ENCODE results near the gene CPNE5. TPM values are rescaled to one million over a fixed set of nuclear protein-coding genes. Genes with fewer than 3 reads are reported as not detected.

The CPNE5 gene
- total and polyA plus RNA-seq, 9 of the 15 experiments (the other 6 are each of a cell fraction or from before 2014, with no cell fraction given), result 0.14 to 1.0 (median 0.46) TPM; not detected in 2

- TF ChIP-seq POLR2A (conservative IDR thresholded peaks at IDR 0.05) (peak; percentile 91), NCOA1 (IDR thresholded peaks at IDR 0.05; ENCODE audit: low read depth) (peak; percentile 86; the same call in 1 of the 2 replicates), CBX8 (IDR thresholded peaks at IDR 0.05; ENCODE audit: borderline replicate concordance, extremely low read depth, low read depth, low read length, poor library complexity, severe bottlenecking) (no peak), ZNF23 (CRISPR knock-in tag; IDR thresholded peaks at IDR 0.05) (no peak), GTF2E2 (tag; IDR thresholded peaks at IDR 0.05) (no peak), CREB3 (tag; conservative IDR thresholded peaks at IDR 0.05; ENCODE audit: low read depth) (no peak), RBM17 (IDR thresholded peaks at IDR 0.05; ENCODE audit: borderline replicate concordance, low read depth, low read length) (no peak), HEY1 (CRISPR knock-in tag; IDR thresholded peaks at IDR 0.05; ENCODE audit: borderline replicate concordance) (peak; percentile 47; the same call in 1 of the 2 replicates), COPS2 (conservative IDR thresholded peaks at IDR 0.05) (no peak), MYC (IDR thresholded peaks at IDR 0.05; ENCODE audit: low read depth, low read length) (peak; percentile 91), MYC (CRISPR knock-in tag; IDR thresholded peaks at IDR 0.05; ENCODE audit: borderline replicate concordance, low read depth) (no peak), HNRNPLL (IDR thresholded peaks at IDR 0.05; ENCODE audit: low read depth, low read length, poor library complexity, severe bottlenecking) (no peak), GATAD2A (IDR thresholded peaks at IDR 0.05) (peak; percentile 79; the same call in 1 of the 2 replicates), ZNF24 (IDR thresholded peaks at IDR 0.05) (peak; percentile 72), KLF13 (tag; IDR thresholded peaks at IDR 0.05; ENCODE audit: borderline replicate concordance, low read depth) (peak; percentile 58; the same call in 1 of the 2 replicates), POU5F1 (IDR thresholded peaks at IDR 0.05; ENCODE audit: borderline replicate concordance, low read depth, low read length, partially characterized antibody) (no peak), SETDB1 (IDR thresholded peaks at IDR 0.05; ENCODE audit: low read length) (peak; percentile 29), FOXJ3 (CRISPR knock-in tag; IDR thresholded peaks at IDR 0.05) (no peak), BCL6 (CRISPR knock-in tag; IDR thresholded peaks at IDR 0.05) (no peak), ZBED1 (IDR thresholded peaks at IDR 0.05) (peak; percentile 94; the same call in 1 of the 2 replicates), ZNF707 (CRISPR knock-in tag; conservative IDR thresholded peaks at IDR 0.05) (no peak)
- TF ChIP-seq, protein P1, sequence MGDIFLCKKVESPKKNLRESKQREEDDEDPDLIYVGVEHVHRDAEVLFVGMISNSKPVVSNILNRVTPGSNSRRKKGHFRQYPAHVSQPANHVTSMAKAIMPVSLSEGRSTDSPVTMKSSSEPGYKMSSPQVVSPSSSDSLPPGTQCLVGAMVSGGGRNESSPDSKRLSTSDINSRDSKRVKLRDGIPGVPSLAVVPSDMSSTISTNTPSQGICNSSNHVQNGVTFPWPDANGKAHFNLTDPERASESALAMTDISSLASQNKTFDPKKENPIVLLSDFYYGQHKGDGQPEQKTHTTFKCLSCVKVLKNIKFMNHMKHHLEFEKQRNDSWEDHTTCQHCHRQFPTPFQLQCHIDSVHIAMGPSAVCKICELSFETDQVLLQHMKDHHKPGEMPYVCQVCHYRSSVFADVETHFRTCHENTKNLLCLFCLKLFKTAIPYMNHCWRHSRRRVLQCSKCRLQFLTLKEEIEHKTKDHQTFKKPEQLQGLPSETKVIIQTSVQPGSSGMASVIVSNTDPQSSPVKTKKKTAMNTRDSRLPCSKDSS (IDR thresholded peaks at IDR 0.05; ENCODE audit: low read depth, partially characterized antibody), result no peak
Measured at GRCh38 chr6:36885461-36886401, 46.5 kb upstream of the CPNE5 start, which contains the start of gene C6orf89 (continued).
